DOHH2 (cell line): ENCODE data around the gene ITPK1.

Experiments used
- H3F3A ChIP-seq: fragments of 200-600 bp; sonication (generic), shearing (Covaris generic); 2 replicates; pipeline ENCODE4 v1.6.0; 2016; ENCODE audit warnings: antibody characterized with exemption, mild to moderate bottlenecking; ENCODE audit not compliant: control insufficient read depth, insufficient read depth
- H3K27ac ChIP-seq: fragments of 200-600 bp; sonication (generic); 2 replicates; pipeline ENCODE4 v1.5.1; 2014; ENCODE audit warnings: low read depth, mild to moderate bottlenecking, low read length, moderate library complexity
- H3K27me3 ChIP-seq: fragments of 200-600 bp; sonication (generic); 2 replicates; pipeline ENCODE4 v1.6.1; 2014; ENCODE audit warnings: mild to moderate bottlenecking, low read length, mixed read lengths; ENCODE audit not compliant: control insufficient read depth
- H3K36me3 ChIP-seq: fragments of 200-600 bp; sonication (generic); 2 replicates; pipeline ENCODE4 v1.6.1; 2014; ENCODE audit warnings: mild to moderate bottlenecking, low read length, moderate library complexity, mixed read lengths; ENCODE audit not compliant: control insufficient read depth
- H3K4me1 ChIP-seq: fragments of 200-600 bp; sonication (generic); 2 replicates; pipeline ENCODE4 v1.6.1; 2014; ENCODE audit warnings: mild to moderate bottlenecking, low read length, mixed read lengths; ENCODE audit not compliant: control insufficient read depth
- H3K4me2 ChIP-seq: fragments of 200-600 bp; sonication (generic); 2 replicates; pipeline ENCODE4 v1.6.0; 2014; ENCODE audit warnings: mild to moderate bottlenecking, low read length, moderate library complexity
- H3K4me3 ChIP-seq: fragments of 200-600 bp; sonication (generic); 2 replicates; pipeline ENCODE4 v1.5.1; 2014; ENCODE audit warnings: mild to moderate bottlenecking, low read length, mixed read lengths
- H3K79me2 ChIP-seq: fragments of 200-600 bp; sonication (generic); 2 replicates; pipeline ENCODE4 v1.6.1; 2014; ENCODE audit warnings: mild to moderate bottlenecking, low read length, mixed read lengths; ENCODE audit not compliant: control insufficient read depth
- H3K9me2 ChIP-seq: fragments of 200-600 bp; sonication (generic); replicated peaks from 2 replicates; pipeline ENCODE4 v1.6.1; 2014; ENCODE audit warnings: mild to moderate bottlenecking, low read length, mixed read lengths; ENCODE audit not compliant: control insufficient read depth
- H3K9me3 ChIP-seq: fragments of 200-600 bp; sonication (generic); 2 replicates; pipeline ENCODE4 v1.6.1; 2014; ENCODE audit warnings: antibody characterized with exemption, low read length, mixed read lengths; ENCODE audit not compliant: control insufficient read depth, insufficient read depth
- H4K20me1 ChIP-seq: fragments of 200-600 bp; sonication (generic); 2 replicates; pipeline ENCODE4 v1.6.0; 2014; ENCODE audit warnings: low read depth, mild to moderate bottlenecking, antibody characterized with exemption, low read length, moderate library complexity; ENCODE audit not compliant: control insufficient read depth, insufficient read depth
- CTCF ChIP-seq: fragments of 200-600 bp; sonication (generic); IDR thresholded peaks from one replicate; pipeline ENCODE4 v1.5.1; 2014; ENCODE audit warnings: antibody characterized with exemption, mild to moderate bottlenecking, low read depth, low read length; ENCODE audit not compliant: poor library complexity, severe bottlenecking
- EZH2phosphoT487 ChIP-seq: fragments of 200-600 bp; sonication (generic); IDR thresholded peaks from 2 replicates; pipeline ENCODE4 v1.6.1; 2017; ENCODE audit warnings: borderline replicate concordance, mild to moderate bottlenecking, antibody characterized with exemption, low read length, moderate library complexity, mixed read lengths

ITPK1 gene

GRCh38 chr14:93076755-93077154 lies 39.0 kb downstream of the ITPK1 start:
- Histone ChIP-seq H3K9me3 (no peaks in the 10 kb centered on the region), H4K20me1 (no peaks in the 10 kb centered on the region), H3K4me1 (peaks cover 17% of the 10 kb centered on the region), H3K36me3 (no peaks in the 10 kb centered on the region), H3K79me2 (no peaks in the 10 kb centered on the region), H3K4me2 (no peak overlapping the region), H3K4me3 (no peak overlapping the region), H3K27ac (no peak overlapping the region), H3F3A (no peaks in the 10 kb centered on the region), H3K9me2 (no peaks in the 10 kb centered on the region), H3K27me3 (no peaks in the 10 kb centered on the region)
- TF ChIP-seq CTCF (no peak), EZH2phosphoT487 (no peak)

- Histone ChIP-seq H3K4me1 (peaks cover 17% of the 10 kb centered on the region), H4K20me1 (no peaks in the 10 kb centered on the region), H3K36me3 (no peaks in the 10 kb centered on the region), H3K27me3 (no peaks in the 10 kb centered on the region), H3K4me3 (no peak overlapping the region), H3K79me2 (no peaks in the 10 kb centered on the region), H3K9me2 (no peaks in the 10 kb centered on the region), H3K4me2 (no peak overlapping the region), H3K27ac (no peak overlapping the region), H3F3A (no peaks in the 10 kb centered on the region), H3K9me3 (no peaks in the 10 kb centered on the region)
- no peak for TF ChIP-seq CTCF
- no peak for TF ChIP-seq EZH2phosphoT487
Measured at GRCh38 chr14:93075891-93076290, 39.8 kb downstream of the ITPK1 start.

GRCh38 chr14:93073910-93074769 lies 41.6 kb downstream of the ITPK1 start:
- H4K20me1 ChIP-seq, result no peaks in the 10 kb centered on the region

More at GRCh38 chr14:93073910-93074769, 41.6 kb downstream of the ITPK1 start:
- Histone ChIP-seq H3K9me2 (no peaks in the 10 kb centered on the region), H3K27me3 (no peaks in the 10 kb centered on the region), H3K4me3 (peak overlapping the region; percentile 2; the same call in 1 of the 2 replicates), H3K4me1 (peaks cover 17% of the 10 kb centered on the region), H3K4me2 (peak overlapping the region; percentile 32), H3K79me2 (no peaks in the 10 kb centered on the region), H3K9me3 (no peaks in the 10 kb centered on the region), H3K36me3 (no peaks in the 10 kb centered on the region), H3K27ac (no peak overlapping the region), H3F3A (no peaks in the 10 kb centered on the region)
- TF ChIP-seq EZH2phosphoT487, result no peak
- no peak for TF ChIP-seq CTCF
